Ascending aorta (tissue), 2 donors: Measurements from ENCODE around the gene RPTOR. TPM values are rescaled to one million over a fixed set of nuclear protein-coding genes. Genes with fewer than 3 reads are reported as not detected.

Experiments
- DNase-seq, 2 donors: peaks; one replicate each; pipeline ENCODE4 v3.0.0-alpha.2; 2019; ENCODE audit warnings: low spot score in 2 of 2
- H3K27ac ChIP-seq, 2 donors: fragments of 200-600 bp; sonication (generic); one replicate each; pipeline ENCODE4 v1.5.1; 2016 to 2017; ENCODE audit warnings: mild to moderate bottlenecking in 1 of 2
- H3K27me3 ChIP-seq: fragments of 200-600 bp; sonication (generic); one replicate; pipeline ENCODE4 v1.5.1; 2017
- H3K36me3 ChIP-seq, 2 donors: fragments of 200-600 bp; sonication (generic); one replicate each; pipeline ENCODE4 v1.5.1; 2016
- H3K4me1 ChIP-seq, 2 donors: fragments of 200-600 bp; sonication (generic); one replicate each; pipeline ENCODE4 v1.5.1; 2016 to 2017; ENCODE audit warnings: mild to moderate bottlenecking in 1 of 2
- H3K4me3 ChIP-seq, 2 donors: fragments of 200-600 bp; sonication (generic); one replicate each; pipeline ENCODE4 v1.5.1; 2016 to 2017; ENCODE audit warnings: mild to moderate bottlenecking in 1 of 2
- H3K9me3 ChIP-seq, 2 donors: fragments of 200-600 bp; sonication (generic); one replicate each; pipeline ENCODE4 v1.5.1; 2016
- CTCF ChIP-seq, 3 experiments: fragments of 200-600 bp in 2 of 3; fragments of 450-650 bp in 1 of 3; sonication (generic) in 2 of 3; IDR thresholded peaks; one replicate each; pipeline ENCODE4 v1.5.1; 2016 to 2019; ENCODE audit warnings: antibody characterized with exemption in 3 of 3, mild to moderate bottlenecking in 1 of 3, moderate library complexity in 1 of 3
- intact Hi-C: fragments of 100-400 bp; cut with DNase I; formaldehyde crosslinking; loops from one replicate; pipeline ENCODE4 v1.15.1; 2023
- total RNA-seq: library from RNA; depleted of rRNA; stranded (reverse); fragments of >200 nt; gene quantifications from one replicate; pipeline ENCODE4 v1.1.0, GENCODE V29; 2016

Gene RPTOR
- total RNA-seq, 1 donor from 2014 or later = 36.1 TPM

- TF ChIP-seq CTCF (IDR thresholded peaks at IDR 0.05) = no peak
- Histone ChIP-seq H3K9me3 (no peaks in the 10 kb centered on the region), H3K27me3 (no peaks in the 10 kb centered on the region), H3K4me1 (peaks cover 7 to 11% of the 10 kb centered on the region in 2 donors), H3K27ac (no peak overlapping the region), H3K4me3 (no peak overlapping the region), H3K36me3 (peaks cover 25 to 36% of the 10 kb centered on the region in 2 donors)
- intact Hi-C loops = no loop called here
- DNase-seq = no peak
These were observed 375.8 kb downstream of the RPTOR start for GRCh38 chr17:80920441-80920840.

DNA sequence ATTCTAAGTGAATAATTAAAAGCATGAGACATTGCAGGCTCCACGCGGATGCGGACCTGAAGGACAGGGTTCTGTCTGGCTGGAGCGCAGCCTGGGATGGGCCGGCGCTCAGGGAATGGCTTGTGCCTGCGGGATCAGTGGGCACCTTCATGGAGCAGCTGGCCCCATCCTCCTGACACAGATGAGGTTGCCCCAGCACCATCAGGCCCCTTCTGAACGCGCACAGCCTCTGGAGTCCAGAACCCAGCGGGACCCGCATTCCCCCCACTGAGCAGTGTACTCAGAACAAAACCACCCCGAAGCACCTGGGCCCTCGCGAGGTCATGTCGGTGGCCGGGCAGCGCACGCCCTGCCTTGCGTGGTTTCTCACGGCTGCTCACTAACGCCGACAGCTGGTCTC lies 376.5 kb downstream of the RPTOR start:
- Histone ChIP-seq H3K27me3 (no peaks in the 10 kb centered on the region), H3K36me3 (peaks cover 29 to 43% of the 10 kb centered on the region in 2 donors), H3K4me3 (no peak overlapping the region), H3K27ac (no peak overlapping the region), H3K4me1 (peaks cover 7 to 11% of the 10 kb centered on the region in 2 donors), H3K9me3 (no peaks in the 10 kb centered on the region)
- no peak for TF ChIP-seq CTCF (IDR thresholded peaks at IDR 0.05)
- no peak for DNase-seq
- intact Hi-C loops = no loop called here

DNA sequence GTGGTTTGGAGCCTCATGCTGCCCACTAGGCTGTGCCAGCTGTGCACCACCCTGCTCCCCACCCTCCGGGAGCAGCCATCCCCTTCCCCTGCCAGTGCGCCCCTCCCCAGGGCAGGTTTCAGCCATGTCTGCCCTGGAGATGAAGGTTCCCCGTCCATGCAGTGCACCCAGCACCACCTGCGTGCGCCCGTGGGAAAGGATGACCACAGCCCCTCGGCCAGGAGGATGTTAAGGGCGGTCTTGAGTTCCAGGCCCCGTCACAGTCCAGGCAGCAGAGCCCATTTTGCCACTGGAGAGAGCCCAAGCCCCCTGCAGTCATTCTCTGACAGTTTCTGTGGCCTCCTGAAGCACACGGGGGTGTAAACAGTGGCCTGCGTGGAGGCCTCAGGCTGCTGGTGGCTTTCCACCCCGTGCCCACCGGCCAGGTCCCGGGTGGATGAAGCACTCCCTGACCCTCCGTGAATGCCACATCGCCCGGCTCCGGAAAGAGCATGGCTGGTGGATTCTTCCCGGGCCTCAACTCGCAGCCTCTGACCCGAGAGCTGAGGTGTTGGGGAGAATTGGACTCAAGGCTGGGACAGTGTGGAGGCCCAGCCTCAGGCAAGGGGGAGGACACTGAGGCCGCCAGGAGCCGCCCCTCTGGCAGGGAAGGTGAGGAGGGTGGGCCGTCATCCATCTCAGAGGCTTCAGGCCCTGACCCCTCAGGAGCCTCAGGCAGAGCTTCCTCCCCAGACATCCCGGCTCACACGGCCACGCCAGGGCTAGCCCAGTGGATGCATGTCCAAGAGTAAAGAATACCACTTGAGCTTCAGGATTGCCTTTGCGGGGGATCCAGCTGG lies 377.3 kb downstream of the RPTOR start:
- Histone ChIP-seq H3K4me1 (peaks cover 7 to 11% of the 10 kb centered on the region in 2 donors), H3K9me3 (no peaks in the 10 kb centered on the region), H3K27me3 (no peaks in the 10 kb centered on the region), H3K27ac (no peak overlapping the region), H3K36me3 (peaks cover 29 to 45% of the 10 kb centered on the region in 2 donors), H3K4me3 (no peak overlapping the region)
- DNase-seq = no peak
- intact Hi-C loops = no loop called here
- TF ChIP-seq CTCF (IDR thresholded peaks at IDR 0.05) = no peak

GRCh38 chr17:80922580-80923160 lies 378.0 kb downstream of the RPTOR start:
- intact Hi-C loops = no loop called here
- Histone ChIP-seq H3K27ac (no peak overlapping the region), H3K9me3 (no peaks in the 10 kb centered on the region), H3K4me1 (peaks cover 7 to 11% of the 10 kb centered on the region in 2 donors), H3K36me3 (peaks cover 29 to 45% of the 10 kb centered on the region in 2 donors), H3K4me3 (no peak overlapping the region), H3K27me3 (no peaks in the 10 kb centered on the region)
- no peak for DNase-seq
- TF ChIP-seq CTCF (IDR thresholded peaks at IDR 0.05) = no peak

- Histone ChIP-seq H3K9me3 (no peaks in the 10 kb centered on the region), H3K36me3 (peaks cover 24 to 45% of the 10 kb centered on the region in 2 donors), H3K4me3 (no peak overlapping the region), H3K4me1 (peaks cover 7 to 10% of the 10 kb centered on the region in 2 donors), H3K27me3 (no peaks in the 10 kb centered on the region), H3K27ac (no peak overlapping the region)
- DNase-seq = no peak
- intact Hi-C loops = no loop called here
- TF ChIP-seq CTCF (IDR thresholded peaks at IDR 0.05) = no peak
These were observed 378.8 kb downstream of the RPTOR start for GRCh38 chr17:80923211-80924110.
